Measurements from ENCODE around the gene LDLRAD3.
"Not testable (repeated sequence)": the region's sequence is repeated elsewhere in the genome, so short reads cannot be mapped to it uniquely, and the experiment has no call there.

LDLRAD3 gene

GRCh38 chr11:36177836-36178235 is 234.0 kb downstream of the LDLRAD3 start:
- Histone ChIP-seq H3K9ac (ENCODE audit: low read depth, low read length, poor library complexity, severe bottlenecking) (no peak overlapping the region), H3K9me2 (replicated peaks; ENCODE audit: low read depth, low read length) (no peaks in the 10 kb centered on the region), H3K36me3 (ENCODE audit: insufficient read depth, low read length) (no peaks in the 10 kb centered on the region), H3F3A (ENCODE audit: low read depth) (no peaks in the 10 kb centered on the region), H3K9me3 (ENCODE audit: insufficient read depth, low read depth, low read length) (no peaks in the 10 kb centered on the region), H3K4me1 (ENCODE audit: insufficient read depth, low read length, poor library complexity, severe bottlenecking) (peaks cover 15% of the 10 kb centered on the region), H3K27me3 (ENCODE audit: insufficient read depth, low read length, poor library complexity, severe bottlenecking) (no peaks in the 10 kb centered on the region), H3K4me2 (ENCODE audit: low read depth, low read length, poor library complexity, severe bottlenecking) (peak overlapping the region; percentile 54), H3K4me3 (ENCODE audit: low read length, poor library complexity, severe bottlenecking) (no peak overlapping the region), H3K79me2 (ENCODE audit: insufficient read depth, low read length) (no peaks in the 10 kb centered on the region), H2AFZ (ENCODE audit: low read length) (no peak overlapping the region), H4K20me1 (ENCODE audit: insufficient read depth, low read length, poor library complexity, severe bottlenecking) (no peaks in the 10 kb centered on the region)
- TF ChIP-seq EZH2phosphoT487 (IDR thresholded peaks at IDR 0.05; ENCODE audit: borderline replicate concordance) (no peak), CTCF (conservative IDR thresholded peaks at IDR 0.05; ENCODE audit: low read length) (no peak)

DNA sequence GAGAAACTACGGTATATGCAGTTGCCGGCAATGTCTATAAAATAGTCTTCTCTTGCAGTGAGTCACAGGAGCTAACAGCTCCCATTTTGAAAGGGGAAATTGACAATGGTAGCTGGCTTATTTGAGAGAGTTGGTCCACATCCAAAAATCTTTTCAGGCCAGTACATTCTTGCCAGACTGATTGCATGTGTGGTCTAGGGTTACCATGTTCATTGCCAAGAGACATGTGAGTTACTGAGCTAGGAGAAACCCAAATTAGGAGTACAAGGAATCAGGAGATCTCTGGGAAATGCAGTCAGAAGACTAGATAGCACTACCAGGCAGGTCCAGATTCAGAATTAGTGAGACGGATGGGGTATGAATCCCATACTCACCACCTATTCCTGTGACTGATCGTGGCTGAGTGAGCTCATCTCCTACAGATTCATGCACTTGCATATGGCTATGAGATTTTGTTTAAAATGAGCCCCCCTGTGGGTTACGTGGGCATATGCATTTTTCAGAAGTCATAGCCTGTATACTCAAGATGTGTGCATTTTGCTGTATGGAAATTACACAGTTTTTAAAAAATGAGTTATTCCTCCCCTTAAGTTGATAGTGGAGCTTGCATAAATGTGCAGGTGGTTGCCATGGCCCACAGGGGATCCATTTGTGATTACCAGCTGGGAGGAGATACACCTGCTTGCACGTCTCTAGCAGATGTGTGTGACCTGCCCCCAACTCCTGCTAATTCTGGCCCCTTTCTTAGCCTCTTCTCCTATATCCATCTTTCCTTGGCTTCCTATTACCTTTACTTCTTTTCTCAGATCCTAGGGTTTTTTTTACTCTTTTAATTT is 242.7 kb downstream of the LDLRAD3 start:
- TF ChIP-seq EZH2phosphoT487 (IDR thresholded peaks at IDR 0.05; ENCODE audit: borderline replicate concordance) = no peak
- no peak for TF ChIP-seq CTCF (conservative IDR thresholded peaks at IDR 0.05; ENCODE audit: low read length)
- Histone ChIP-seq H3K4me3 (ENCODE audit: low read length, poor library complexity, severe bottlenecking) (no peak overlapping the region), H3K9ac (ENCODE audit: low read depth, low read length, poor library complexity, severe bottlenecking) (no peak overlapping the region), H3K9me3 (ENCODE audit: insufficient read depth, low read depth, low read length) (no peaks in the 10 kb centered on the region), H3K36me3 (ENCODE audit: insufficient read depth, low read length) (no peaks in the 10 kb centered on the region), H4K20me1 (ENCODE audit: insufficient read depth, low read length, poor library complexity, severe bottlenecking) (no peaks in the 10 kb centered on the region), H3K79me2 (ENCODE audit: insufficient read depth, low read length) (no peaks in the 10 kb centered on the region), H3K4me2 (ENCODE audit: low read depth, low read length, poor library complexity, severe bottlenecking) (no peak overlapping the region), H3K4me1 (ENCODE audit: insufficient read depth, low read length, poor library complexity, severe bottlenecking) (no peaks in the 10 kb centered on the region), H3K27me3 (ENCODE audit: insufficient read depth, low read length, poor library complexity, severe bottlenecking) (no peaks in the 10 kb centered on the region), H3F3A (ENCODE audit: low read depth) (no peaks in the 10 kb centered on the region), H3K9me2 (replicated peaks; ENCODE audit: low read depth, low read length) (no peaks in the 10 kb centered on the region), H2AFZ (ENCODE audit: low read length) (no peak overlapping the region)

DNA sequence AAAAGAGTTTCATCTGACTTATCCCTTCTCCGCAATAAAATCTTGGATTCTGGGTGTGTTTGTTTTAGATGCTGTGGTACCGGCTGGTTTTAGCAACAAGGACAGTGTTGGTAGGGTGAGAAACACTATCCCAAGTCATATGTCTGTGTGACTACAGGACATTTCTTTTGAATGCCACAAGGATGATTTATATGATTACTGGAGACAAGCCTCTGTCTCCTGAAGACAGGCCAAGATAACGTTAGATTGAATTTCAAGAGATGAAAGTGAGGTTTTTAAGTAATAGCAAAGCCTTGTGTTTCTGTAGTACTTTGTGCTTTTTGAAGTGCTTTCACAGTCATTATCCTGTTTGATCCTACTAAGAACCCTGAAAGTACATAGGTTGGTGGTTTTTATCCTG is 243.8 kb downstream of the LDLRAD3 start:
- no peaks in the 10 kb centered on the region for H3F3A ChIP-seq (ENCODE audit: low read depth)
- H3K36me3 ChIP-seq (ENCODE audit: insufficient read depth, low read length) = no peaks in the 10 kb centered on the region
- H4K20me1 ChIP-seq (ENCODE audit: insufficient read depth, low read length, poor library complexity, severe bottlenecking) = no peaks in the 10 kb centered on the region
- no peaks in the 10 kb centered on the region for H3K9me2 ChIP-seq (replicated peaks; ENCODE audit: low read depth, low read length)
- no peaks in the 10 kb centered on the region for H3K4me1 ChIP-seq (ENCODE audit: insufficient read depth, low read length, poor library complexity, severe bottlenecking)
- no peak overlapping the region for H2AFZ ChIP-seq (ENCODE audit: low read length)
- TF ChIP-seq CTCF (conservative IDR thresholded peaks at IDR 0.05; ENCODE audit: low read length) = no peak
- TF ChIP-seq EZH2phosphoT487 (IDR thresholded peaks at IDR 0.05; ENCODE audit: borderline replicate concordance) = no peak
- no peak overlapping the region for H3K4me3 ChIP-seq (ENCODE audit: low read length, poor library complexity, severe bottlenecking)
- H3K9ac ChIP-seq (ENCODE audit: low read depth, low read length, poor library complexity, severe bottlenecking) = no peak overlapping the region
- no peaks in the 10 kb centered on the region for H3K9me3 ChIP-seq (ENCODE audit: insufficient read depth, low read depth, low read length)
- H3K27me3 ChIP-seq (ENCODE audit: insufficient read depth, low read length, poor library complexity, severe bottlenecking) = no peaks in the 10 kb centered on the region
- H3K4me2 ChIP-seq (ENCODE audit: low read depth, low read length, poor library complexity, severe bottlenecking) = no peak overlapping the region
- no peaks in the 10 kb centered on the region for H3K79me2 ChIP-seq (ENCODE audit: insufficient read depth, low read length)

- not testable (repeated sequence) for H3K4me3 ChIP-seq (ENCODE audit: low read length, poor library complexity, severe bottlenecking); H3K9ac ChIP-seq (ENCODE audit: low read depth, low read length, poor library complexity, severe bottlenecking); H3K9me3 ChIP-seq (ENCODE audit: insufficient read depth, low read depth, low read length); H3K9me2 ChIP-seq (replicated peaks; ENCODE audit: low read depth, low read length); H3K4me1 ChIP-seq (ENCODE audit: insufficient read depth, low read length, poor library complexity, severe bottlenecking); H3K27me3 ChIP-seq (ENCODE audit: insufficient read depth, low read length, poor library complexity, severe bottlenecking); H3K36me3 ChIP-seq (ENCODE audit: insufficient read depth, low read length); H4K20me1 ChIP-seq (ENCODE audit: insufficient read depth, low read length, poor library complexity, severe bottlenecking); H2AFZ ChIP-seq (ENCODE audit: low read length); H3K4me2 ChIP-seq (ENCODE audit: low read depth, low read length, poor library complexity, severe bottlenecking); H3F3A ChIP-seq (ENCODE audit: low read depth); H3K79me2 ChIP-seq (ENCODE audit: insufficient read depth, low read length)
Measured at GRCh38 chr11:36189735-36190134, 245.9 kb downstream of the LDLRAD3 start.

Measured in Loucy (cell line).